ENCODE measurements around the gene IWS1.

The IWS1 gene

GRCh38 chr2:127490283-127490682, 36.0 kb downstream of the IWS1 start:
- DNase-seq (ENCODE audit: low read depth): no peak

GRCh38 chr2:127486247-127487058, 39.8 kb downstream of the IWS1 start:
- DNase-seq (ENCODE audit: low read depth): no peak

- no peak for DNase-seq (ENCODE audit: low read depth)
These were observed 40.6 kb downstream of the IWS1 start for GRCh38 chr2:127485694-127486071.

GRCh38 chr2:127485051-127485693, 41.1 kb downstream of the IWS1 start:
- no peak for DNase-seq (ENCODE audit: low read depth)

- no peak for DNase-seq (ENCODE audit: low read depth)
These were observed 44.3 kb downstream of the IWS1 start for GRCh38 chr2:127482031-127482430.

GRCh38 chr2:127479866-127480743, 46.2 kb downstream of the IWS1 start:
- DNase-seq (ENCODE audit: low read depth): no peak

- peak; percentile 23 for DNase-seq (ENCODE audit: low read depth)
These were observed 47.0 kb downstream of the IWS1 start for GRCh38 chr2:127479219-127479825.

- DNase-seq (ENCODE audit: low read depth): no peak
These were observed 50.5 kb downstream of the IWS1 start for GRCh38 chr2:127475788-127476187.

GRCh38 chr2:127472268-127472667, 54.0 kb downstream of the IWS1 start:
- DNase-seq (ENCODE audit: low read depth): no peak

GRCh38 chr2:127471286-127471988, 54.9 kb downstream of the IWS1 start:
- DNase-seq (ENCODE audit: low read depth): no peak

- no peak for DNase-seq (ENCODE audit: low read depth)
These were observed 56.3 kb downstream of the IWS1 start for GRCh38 chr2:127469974-127470373.

GRCh38 chr2:127469051-127469450, 57.2 kb downstream of the IWS1 start:
- DNase-seq (ENCODE audit: low read depth): no peak

- DNase-seq (ENCODE audit: low read depth): no peak
These were observed 61.0 kb downstream of the IWS1 start for GRCh38 chr2:127465258-127465657.

- DNase-seq (ENCODE audit: low read depth): no peak
These were observed 61.6 kb downstream of the IWS1 start for GRCh38 chr2:127464470-127465257.

- no peak for DNase-seq (ENCODE audit: low read depth)
These were observed 62.9 kb downstream of the IWS1 start for GRCh38 chr2:127463155-127463991.

GRCh38 chr2:127462461-127462860, 63.8 kb downstream of the IWS1 start:
- DNase-seq (ENCODE audit: low read depth): no peak

GRCh38 chr2:127456960-127457359, 69.3 kb downstream of the IWS1 start:
- no peak for DNase-seq (ENCODE audit: low read depth)

GRCh38 chr2:127455566-127456493, 70.5 kb downstream of the IWS1 start:
- DNase-seq (ENCODE audit: low read depth): no peak
